Neuronal stem cell (in vitro differentiated cells): ENCODE data around the gene TPST1.

ENCODE experiments used
- DNase-seq: peaks from one replicate; pipeline ENCODE4 v3.0.0-alpha.2; 2013; ENCODE audit warnings: low spot score
- H2AFZ ChIP-seq: one replicate; pipeline ENCODE4 v1.6.1; 2013; ENCODE audit warnings: mild to moderate bottlenecking, low read length, inconsistent platforms
- H2AK5ac ChIP-seq: 2 replicates; pipeline ENCODE4 v1.6.1; 2013; ENCODE audit warnings: low read depth, mild to moderate bottlenecking, inconsistent platforms, low read length, moderate library complexity, mixed read lengths
- H2BK120ac ChIP-seq: 2 replicates; pipeline ENCODE4 v1.6.1; 2013; ENCODE audit warnings: low read depth, mild to moderate bottlenecking, inconsistent platforms, low read length, moderate library complexity, mixed read lengths
- H2BK12ac ChIP-seq: one replicate; pipeline ENCODE4 v1.6.1; 2013; ENCODE audit warnings: low read length, inconsistent platforms
- H2BK15ac ChIP-seq: 2 replicates; pipeline ENCODE4 v1.6.1; 2013; ENCODE audit warnings: mild to moderate bottlenecking, low read length, inconsistent platforms, mixed read lengths
- H2BK5ac ChIP-seq: one replicate; pipeline ENCODE4 v1.6.1; 2013; ENCODE audit warnings: inconsistent platforms, mild to moderate bottlenecking, low read length, moderate library complexity
- H3K14ac ChIP-seq: one replicate; pipeline ENCODE4 v1.6.1; 2013; ENCODE audit warnings: low read length, inconsistent platforms
- H3K18ac ChIP-seq: 2 replicates; pipeline ENCODE4 v1.6.1; 2013; ENCODE audit warnings: low read length, inconsistent platforms
- H3K23ac ChIP-seq: 2 replicates; pipeline ENCODE4 v1.6.1; 2013; ENCODE audit warnings: low read depth, mild to moderate bottlenecking, mixed read lengths, low read length, inconsistent platforms; ENCODE audit not compliant: poor library complexity
- H3K27ac ChIP-seq: replicated peaks from 3 replicates; pipeline ENCODE4 v1.5.1; 2013; ENCODE audit warnings: low read length, inconsistent platforms
- H3K27me3 ChIP-seq, 3 experiments: 2 replicates each; pipeline ENCODE4 v1.6.1; 2013; ENCODE audit warnings: low read length in 3 of 3, mild to moderate bottlenecking in 2 of 3, inconsistent platforms in 1 of 3, low read depth in 1 of 3, mixed read lengths in 1 of 3, moderate library complexity in 1 of 3; ENCODE audit not compliant: control insufficient read depth in 3 of 3, insufficient read depth in 3 of 3
- H3K36me3 ChIP-seq, 2 donors: replicated peaks in 1 of 2; 2 replicates each; pipeline ENCODE4 v1.6.1; 2013; ENCODE audit warnings: low read length in 2 of 2; ENCODE audit not compliant: control insufficient read depth in 2 of 2, insufficient read depth in 2 of 2
- H3K4ac ChIP-seq: 2 replicates; pipeline ENCODE4 v1.6.1; 2013; ENCODE audit warnings: inconsistent platforms, mild to moderate bottlenecking, low read length, moderate library complexity
- H3K4me1 ChIP-seq, 2 donors: 1 replicate in 1 of 2; 2 replicates in 1 of 2; pipeline ENCODE4 v1.6.1; 2013; ENCODE audit warnings: low read length in 2 of 2, low read depth in 1 of 2; ENCODE audit not compliant: control insufficient read depth in 2 of 2, insufficient read depth in 1 of 2
- H3K4me2 ChIP-seq: one replicate; pipeline ENCODE4 v1.6.1; 2013; ENCODE audit warnings: mild to moderate bottlenecking, low read length, inconsistent platforms; ENCODE audit not compliant: insufficient read depth, poor library complexity, severe bottlenecking
- H3K4me3 ChIP-seq, 2 donors: 2 replicates each; pipeline ENCODE4 v1.5.1; 2013; ENCODE audit warnings: low read length in 2 of 2, mild to moderate bottlenecking in 2 of 2, inconsistent platforms in 1 of 2, moderate library complexity in 1 of 2
- H3K79me1 ChIP-seq: one replicate; pipeline ENCODE4 v1.6.1; 2013; ENCODE audit warnings: low read depth, mild to moderate bottlenecking, inconsistent platforms, low read length, moderate library complexity
- H3K9ac ChIP-seq: one replicate; pipeline ENCODE4 v1.6.1; 2013; ENCODE audit warnings: mild to moderate bottlenecking, low read depth, low read length, inconsistent platforms; ENCODE audit not compliant: poor library complexity
- H3K9me3 ChIP-seq, 2 donors: replicated peaks in 1 of 2; 2 replicates each; pipeline versions ENCODE3 to v1.6.1; 2013; ENCODE audit warnings: low read length in 2 of 2, mild to moderate bottlenecking in 2 of 2, inconsistent platforms in 1 of 2, low read depth in 1 of 2, mixed read lengths in 1 of 2, moderate library complexity in 1 of 2; ENCODE audit not compliant: control insufficient read depth in 2 of 2, insufficient read depth in 1 of 2
- H4K8ac ChIP-seq: one replicate; pipeline ENCODE4 v1.6.1; 2013; ENCODE audit warnings: low read depth, mild to moderate bottlenecking, inconsistent platforms, low read length, moderate library complexity
- H4K91ac ChIP-seq: one replicate; pipeline ENCODE4 v1.6.1; 2013; ENCODE audit warnings: low read length, low read depth, mild to moderate bottlenecking, inconsistent platforms; ENCODE audit not compliant: poor library complexity
- WGBS, 2 donors: extraction: QIAGEN DNeasy Blood & Tissue Kit; methylation state at CpG; one replicate each; pipeline ENCODE4 v1.1.7; 2013; ENCODE audit warnings: missing lambda C conversion rate in 2 of 2, mixed read lengths in 1 of 2; ENCODE audit not compliant: insufficient read length in 2 of 2, insufficient replicate concordance in 1 of 2; ENCODE audit errors: extremely low coverage in 2 of 2; 5-methylcytosine and 5-hydroxymethylcytosine counted together

TPST1 gene

DNA sequence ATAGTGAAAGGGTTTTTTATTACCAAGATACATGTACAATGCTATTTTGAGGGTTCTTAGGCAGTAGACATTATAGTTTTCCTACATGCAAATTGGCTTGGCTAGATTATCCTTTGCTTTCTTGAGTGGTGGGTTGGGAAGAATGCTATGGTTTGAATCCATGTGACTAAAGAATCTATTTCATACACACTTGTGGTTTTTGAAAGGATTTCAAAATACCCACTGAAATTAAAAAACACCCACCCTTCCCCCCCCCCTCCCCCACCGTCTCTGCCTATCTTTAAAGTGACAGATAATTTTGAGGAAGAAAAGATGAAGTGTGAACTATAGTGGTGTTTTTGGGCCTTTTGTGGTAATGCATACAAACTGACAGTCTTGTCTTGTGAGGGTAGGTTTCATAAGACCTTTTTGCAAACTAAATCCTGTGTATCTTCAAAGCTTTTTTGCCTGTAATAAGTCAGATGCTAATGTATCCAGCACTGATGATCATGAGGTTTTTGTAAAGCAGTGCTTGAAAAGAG, 90.9 kb downstream of the TPST1 start:
- Histone ChIP-seq H2AK5ac (no peak overlapping the region), H2BK5ac (no peak overlapping the region), H4K91ac (no peak overlapping the region), H3K9ac (no peak overlapping the region), H3K36me3 (peaks cover 0 to 2% of the 10 kb centered on the region in 2 donors), H3K27ac (no peak overlapping the region), H3K79me1 (no peaks in the 10 kb centered on the region), H2AFZ (no peak overlapping the region), H4K8ac (no peak overlapping the region), H3K14ac (no peak overlapping the region), H2BK15ac (no peak overlapping the region), H3K27me3 (no peaks in the 10 kb centered on the region), H3K4me3 (no peak overlapping the region), H3K4me1 (no peaks in the 10 kb centered on the region), H2BK12ac (no peak overlapping the region), H3K23ac (no peak overlapping the region), H2BK120ac (no peak overlapping the region), H3K4me2 (no peak overlapping the region), H3K18ac (no peak overlapping the region), H3K9me3 (peaks cover 0 to 13% of the 10 kb centered on the region in 2 donors), H3K4ac (no peak overlapping the region)
- no peak for DNase-seq
- no CpG with 5 or more reads among the region's 1 CpG for WGBS, 2 donors

DNA sequence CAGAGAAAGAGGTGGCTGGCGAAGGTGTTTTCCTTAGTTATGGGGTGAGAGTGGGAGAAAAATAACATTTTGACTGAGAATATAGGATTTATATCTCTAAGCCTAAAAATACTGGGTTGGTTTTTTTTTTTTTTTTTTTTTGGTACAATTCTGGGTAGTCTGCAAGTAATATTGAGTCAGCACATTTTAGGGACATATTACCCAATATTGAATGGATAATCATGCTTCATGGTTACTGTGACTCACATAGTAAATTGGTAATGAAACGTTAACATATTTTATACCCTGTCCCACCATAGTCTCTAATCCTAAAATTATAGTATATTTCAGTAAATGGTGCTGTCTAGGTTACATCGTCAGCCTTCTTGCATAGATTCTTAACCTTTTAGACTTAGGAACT, 91.4 kb downstream of the TPST1 start:
- Histone ChIP-seq H3K9me3 (peaks cover 0 to 15% of the 10 kb centered on the region in 2 donors), H2AK5ac (no peak overlapping the region), H3K14ac (no peak overlapping the region), H2BK120ac (no peak overlapping the region), H2BK15ac (no peak overlapping the region), H3K27me3 (no peaks in the 10 kb centered on the region), H3K9ac (no peak overlapping the region), H3K23ac (no peak overlapping the region), H3K27ac (no peak overlapping the region), H2AFZ (no peak overlapping the region), H3K36me3 (peaks cover 0 to 2% of the 10 kb centered on the region in 2 donors), H3K4ac (no peak overlapping the region), H3K18ac (no peak overlapping the region), H4K91ac (no peak overlapping the region), H3K4me3 (no peak overlapping the region), H4K8ac (no peak overlapping the region), H3K4me2 (no peak overlapping the region), H2BK5ac (no peak overlapping the region), H3K4me1 (no peaks in the 10 kb centered on the region), H3K79me1 (no peaks in the 10 kb centered on the region), H2BK12ac (no peak overlapping the region)
- no CpG with 5 or more reads among the region's 3 CpGs for WGBS, 2 donors
- no peak for DNase-seq

DNA sequence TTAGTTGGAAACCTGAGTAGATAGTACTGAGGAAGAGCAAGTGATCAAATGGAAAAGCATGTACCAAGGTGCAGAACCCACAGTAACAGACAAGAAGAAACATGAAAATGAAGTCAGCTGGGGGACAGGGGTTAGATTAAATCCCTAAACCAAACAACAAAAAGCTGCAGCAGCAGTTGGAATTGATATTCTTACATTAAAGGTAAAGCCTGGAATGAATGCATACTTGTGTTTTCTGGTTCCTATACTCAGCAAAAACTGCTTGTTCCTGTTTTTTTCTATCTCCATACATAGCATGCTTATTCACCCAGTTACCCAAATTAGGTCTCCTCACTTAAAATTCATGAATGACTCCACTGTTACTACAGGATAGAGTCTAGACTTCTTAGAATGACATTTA, 92.4 kb downstream of the TPST1 start:
- Histone ChIP-seq H3K9me3 (peaks cover 0 to 17% of the 10 kb centered on the region in 2 donors), H4K8ac (no peak overlapping the region), H3K36me3 (peaks cover 0 to 2% of the 10 kb centered on the region in 2 donors), H3K27ac (no peak overlapping the region), H2BK12ac (no peak overlapping the region), H3K27me3 (no peaks in the 10 kb centered on the region), H3K4me1 (no peaks in the 10 kb centered on the region), H3K9ac (no peak overlapping the region), H3K14ac (no peak overlapping the region), H3K18ac (no peak overlapping the region), H3K4me3 (no peak overlapping the region), H3K23ac (no peak overlapping the region), H3K79me1 (no peaks in the 10 kb centered on the region), H2BK5ac (no peak overlapping the region), H3K4me2 (no peak overlapping the region), H4K91ac (no peak overlapping the region), H2BK120ac (no peak overlapping the region), H3K4ac (no peak overlapping the region), H2BK15ac (no peak overlapping the region), H2AK5ac (no peak overlapping the region), H2AFZ (no peak overlapping the region)
- no peak for DNase-seq

DNA sequence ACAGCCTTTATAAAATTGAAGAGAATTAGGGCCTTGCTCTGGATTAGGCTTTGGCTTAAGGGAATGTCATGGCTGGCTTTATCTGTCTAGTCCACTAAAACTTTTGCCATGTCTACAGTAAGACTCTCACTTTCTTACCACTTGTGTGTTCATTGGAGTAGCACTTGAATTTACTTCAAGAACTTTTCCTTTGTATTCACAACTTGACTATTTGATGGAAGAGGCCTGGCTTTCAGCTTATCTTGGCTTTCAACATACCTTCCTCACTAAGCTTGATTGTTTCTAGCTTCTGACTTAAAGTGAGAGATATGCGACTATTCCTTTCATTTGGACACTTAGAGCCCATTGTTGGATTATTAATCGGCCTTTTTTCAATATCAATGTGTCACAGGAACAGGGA, 96.1 kb downstream of the TPST1 start:
- no CpG with 5 or more reads among the region's 2 CpGs for WGBS, 2 donors
- H2BK120ac ChIP-seq, result no peak overlapping the region
- H3K4ac ChIP-seq, result no peak overlapping the region

More for the DNA sequence above, 96.1 kb downstream of the TPST1 start:
- no peak overlapping the region for H2AFZ ChIP-seq
- no peaks in the 10 kb centered on the region for H3K79me1 ChIP-seq
- no peak overlapping the region for H4K8ac ChIP-seq
- H2BK15ac ChIP-seq, result no peak overlapping the region
- no peak overlapping the region for H3K23ac ChIP-seq
- no peak overlapping the region for H3K18ac ChIP-seq
- H3K14ac ChIP-seq, result no peak overlapping the region
- H4K91ac ChIP-seq, result no peak overlapping the region
- no peak overlapping the region for H2BK12ac ChIP-seq
- peaks cover 0 to 17% of the 10 kb centered on the region in 2 donors for H3K9me3 ChIP-seq
- peaks cover 0 to 2% of the 10 kb centered on the region in 2 donors for H3K36me3 ChIP-seq
- no peaks in the 10 kb centered on the region for H3K27me3 ChIP-seq
- H3K9ac ChIP-seq, result no peak overlapping the region
- H3K27ac ChIP-seq, result no peak overlapping the region
- no peak overlapping the region for H3K4me2 ChIP-seq
- H3K4me3 ChIP-seq, result no peak overlapping the region
- DNase-seq, result no peak
- no peak overlapping the region for H2BK5ac ChIP-seq
- H3K4me1 ChIP-seq, result no peaks in the 10 kb centered on the region
- H2AK5ac ChIP-seq, result no peak overlapping the region
